K562 (cell line): ENCODE measurements around the gene ZBTB22. TPM values are rescaled to one million over a fixed set of nuclear protein-coding genes. Genes with fewer than 3 reads are reported as not detected.

ENCODE experiments used
- BRD9 ChIP-seq: fragments of 450-650 bp; IDR thresholded peaks from 2 replicates; pipeline ENCODE4 v1.6.1; 2018; ENCODE audit warnings: low read depth; ENCODE audit not compliant: partially characterized antibody
- CHD1 ChIP-seq: fragments of 200-600 bp; sonication (generic); IDR thresholded peaks from one replicate; pipeline ENCODE4 v1.6.1; 2012; ENCODE audit warnings: mild to moderate bottlenecking, moderate library complexity, low read length, inconsistent platforms
- PTTG1 ChIP-seq: fragments of 450-650 bp; IDR thresholded peaks from 2 replicates; pipeline ENCODE4 v1.6.1; 2016; ENCODE audit warnings: low read depth, mild to moderate bottlenecking, missing genetic modification characterization, missing compliant biosample characterization
- RBM15 ChIP-seq: fragments of 200-400 bp; formaldehyde crosslinking; IDR thresholded peaks from 2 replicates; pipeline ENCODE4 v1.6.1; 2018; ENCODE audit warnings: mild to moderate bottlenecking, low read length, moderate library complexity; ENCODE audit not compliant: insufficient read depth
- SRSF1 ChIP-seq: fragments of 200-400 bp; formaldehyde crosslinking; IDR thresholded peaks from 2 replicates; pipeline ENCODE4 v1.6.1; 2017; ENCODE audit warnings: mild to moderate bottlenecking, low read depth, low read length, moderate library complexity
- TEAD1 ChIP-seq, 2 experiments: fragments of 450-650 bp in 1 of 2; sonication (generic) in 1 of 2; formaldehyde crosslinking; IDR thresholded peaks; 2 replicates each; pipeline versions ENCODE4 v1.4.0 to v1.8.0; 2020 to 2022; ENCODE audit warnings: mild to moderate bottlenecking in 2 of 2, missing genetic modification reagents in 1 of 2
- VEZF1 ChIP-seq: fragments of 200-800 bp; sonication (Bioruptor generic); IDR thresholded peaks from 2 replicates; pipeline ENCODE4 v1.6.1; 2017; ENCODE audit warnings: missing genetic modification characterization, missing compliant biosample characterization
- ZBTB43 ChIP-seq: sonication (generic); formaldehyde crosslinking; IDR thresholded peaks from 2 replicates; pipeline ENCODE4 v1.8.0; 2023; ENCODE audit warnings: mild to moderate bottlenecking, missing genetic modification reagents
- ZNF197 ChIP-seq: fragments of 200-800 bp; sonication (Bioruptor generic); IDR thresholded peaks from 2 replicates; pipeline ENCODE4 v1.6.1; 2016; ENCODE audit warnings: low read depth, missing genetic modification characterization, missing compliant biosample characterization
- ZNF592 ChIP-seq: fragments of 450-650 bp; IDR thresholded peaks from 2 replicates; pipeline ENCODE4 v1.6.1; 2017; ENCODE audit warnings: antibody characterized with exemption, mild to moderate bottlenecking
- polyA plus RNA-seq, 8 experiments: library from polyadenylated mRNA; depleted of rRNA in 4 of 8; stranded (reverse) in 5 of 8; unstranded in 3 of 8; fragments of >200 nt; fragmentation: Nextera tagmentation in 2 of 8; fragmentation: Illumina TruSeq in 1 of 8; extraction: Ambion mirVana in 2 of 8; extraction: Trizol in 1 of 8; gene quantifications; 2 replicates each; pipeline versions ENCODE4 v1.2.1 to v1.2.3, GENCODE V29; 2011 to 2014; ENCODE audit warnings: inconsistent platforms in 1 of 8, missing spikeins in 1 of 8
- total RNA-seq, 7 experiments: library from RNA; depleted of rRNA in 6 of 7; stranded (reverse); fragments of >200 nt in 6 of 7; fragmentation: Illumina TruSeq in 2 of 7; extraction: Trizol in 2 of 7; gene quantifications; 2 replicates each; pipeline versions ENCODE4 v1.2.1 to v1.2.3, GENCODE V29; 2011 to 2021; ENCODE audit warnings: low replicate concordance in 1 of 7
- TF ChIP-seq, protein P1 (sequence below), 2 experiments: fragments of 450-650 bp; IDR thresholded peaks; 2 replicates each; pipeline ENCODE4 v1.6.1; 2018; ENCODE audit warnings: mild to moderate bottlenecking in 2 of 2, low read depth in 1 of 2; ENCODE audit not compliant: partially characterized antibody in 2 of 2
- TF ChIP-seq, protein P2 (sequence below): IDR thresholded peaks from 2 replicates; pipeline ENCODE4 v1.6.1; 2016; ENCODE audit warnings: missing genetic modification characterization, missing compliant biosample characterization

The ZBTB22 gene
- total and polyA plus RNA-seq, 9 of the 15 experiments (the other 6 are each of a cell fraction or from before 2014, with no cell fraction given), result 0.21 to 11.9 (median 7.1) TPM

DNA sequence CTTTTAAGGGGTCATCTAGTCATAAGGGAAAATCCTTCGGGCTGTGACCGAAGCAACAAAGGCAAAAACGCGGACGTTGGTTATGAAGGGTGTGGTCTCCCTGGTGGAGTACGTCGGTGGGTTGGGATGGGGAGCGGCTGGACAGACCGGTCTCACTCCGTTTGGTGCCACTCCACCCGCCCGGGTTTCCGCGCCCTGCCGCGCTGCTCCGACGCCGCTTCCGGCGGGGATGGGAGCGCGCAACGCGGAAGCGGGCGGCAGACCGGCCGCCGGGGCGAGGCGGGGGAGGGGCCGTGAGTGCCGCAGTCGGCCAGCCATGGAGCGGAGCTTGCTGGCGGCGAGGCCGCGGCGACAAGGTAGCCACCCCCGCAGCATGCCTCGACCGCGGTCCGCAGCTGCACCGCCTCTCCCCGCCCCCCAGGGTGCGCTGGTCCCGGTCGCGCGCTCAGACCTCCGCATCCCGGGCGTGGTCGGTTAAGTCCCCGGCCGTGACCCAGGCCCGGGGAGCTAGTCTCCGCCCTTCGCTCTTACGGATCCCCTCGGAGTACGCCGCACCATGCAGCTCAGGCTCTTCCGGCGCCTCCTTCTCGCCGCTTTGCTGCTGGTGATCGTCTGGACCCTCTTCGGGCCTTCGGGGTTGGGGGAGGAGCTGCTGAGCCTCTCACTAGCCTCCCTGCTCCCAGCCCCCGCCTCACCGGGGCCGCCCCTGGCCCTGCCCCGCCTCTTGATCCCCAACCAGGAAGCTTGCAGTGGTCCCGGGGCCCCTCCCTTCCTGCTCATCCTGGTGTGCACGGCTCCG is 40.5 kb downstream of the ZBTB22 start, which contains the start of gene B3GALT4 (continued):
- TF ChIP-seq RBM15 (no peak), ZNF197 (CRISPR knock-in tag) (peak; percentile 62), VEZF1 (CRISPR knock-in tag) (peak; percentile 83), ZBTB43 (CRISPR knock-in tag) (no peak), PTTG1 (tag) (no peak), BRD9 (no peak), TEAD1 (CRISPR knock-in tag; IDR thresholded peaks at IDR 0.05) (peak; percentile 77 to 82; a peak in 3 of 4 replicates), CHD1 (no peak), ZNF592 (peak; percentile 88), SRSF1 (no peak)
- TF ChIP-seq, protein P1, sequence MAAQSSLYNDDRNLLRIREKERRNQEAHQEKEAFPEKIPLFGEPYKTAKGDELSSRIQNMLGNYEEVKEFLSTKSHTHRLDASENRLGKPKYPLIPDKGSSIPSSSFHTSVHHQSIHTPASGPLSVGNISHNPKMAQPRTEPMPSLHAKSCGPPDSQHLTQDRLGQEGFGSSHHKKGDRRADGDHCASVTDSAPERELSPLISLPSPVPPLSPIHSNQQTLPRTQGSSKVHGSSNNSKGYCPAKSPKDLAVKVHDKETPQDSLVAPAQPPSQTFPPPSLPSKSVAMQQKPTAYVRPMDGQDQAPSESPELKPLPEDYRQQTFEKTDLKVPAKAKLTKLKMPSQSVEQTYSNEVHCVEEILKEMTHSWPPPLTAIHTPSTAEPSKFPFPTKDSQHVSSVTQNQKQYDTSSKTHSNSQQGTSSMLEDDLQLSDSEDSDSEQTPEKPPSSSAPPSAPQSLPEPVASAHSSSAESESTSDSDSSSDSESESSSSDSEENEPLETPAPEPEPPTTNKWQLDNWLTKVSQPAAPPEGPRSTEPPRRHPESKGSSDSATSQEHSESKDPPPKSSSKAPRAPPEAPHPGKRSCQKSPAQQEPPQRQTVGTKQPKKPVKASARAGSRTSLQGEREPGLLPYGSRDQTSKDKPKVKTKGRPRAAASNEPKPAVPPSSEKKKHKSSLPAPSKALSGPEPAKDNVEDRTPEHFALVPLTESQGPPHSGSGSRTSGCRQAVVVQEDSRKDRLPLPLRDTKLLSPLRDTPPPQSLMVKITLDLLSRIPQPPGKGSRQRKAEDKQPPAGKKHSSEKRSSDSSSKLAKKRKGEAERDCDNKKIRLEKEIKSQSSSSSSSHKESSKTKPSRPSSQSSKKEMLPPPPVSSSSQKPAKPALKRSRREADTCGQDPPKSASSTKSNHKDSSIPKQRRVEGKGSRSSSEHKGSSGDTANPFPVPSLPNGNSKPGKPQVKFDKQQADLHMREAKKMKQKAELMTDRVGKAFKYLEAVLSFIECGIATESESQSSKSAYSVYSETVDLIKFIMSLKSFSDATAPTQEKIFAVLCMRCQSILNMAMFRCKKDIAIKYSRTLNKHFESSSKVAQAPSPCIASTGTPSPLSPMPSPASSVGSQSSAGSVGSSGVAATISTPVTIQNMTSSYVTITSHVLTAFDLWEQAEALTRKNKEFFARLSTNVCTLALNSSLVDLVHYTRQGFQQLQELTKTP (IDR thresholded peaks at IDR 0.05; ENCODE audit: low read depth in 1 of 2, partially characterized antibody in 2 of 2), result no peak
- TF ChIP-seq, protein P2, sequence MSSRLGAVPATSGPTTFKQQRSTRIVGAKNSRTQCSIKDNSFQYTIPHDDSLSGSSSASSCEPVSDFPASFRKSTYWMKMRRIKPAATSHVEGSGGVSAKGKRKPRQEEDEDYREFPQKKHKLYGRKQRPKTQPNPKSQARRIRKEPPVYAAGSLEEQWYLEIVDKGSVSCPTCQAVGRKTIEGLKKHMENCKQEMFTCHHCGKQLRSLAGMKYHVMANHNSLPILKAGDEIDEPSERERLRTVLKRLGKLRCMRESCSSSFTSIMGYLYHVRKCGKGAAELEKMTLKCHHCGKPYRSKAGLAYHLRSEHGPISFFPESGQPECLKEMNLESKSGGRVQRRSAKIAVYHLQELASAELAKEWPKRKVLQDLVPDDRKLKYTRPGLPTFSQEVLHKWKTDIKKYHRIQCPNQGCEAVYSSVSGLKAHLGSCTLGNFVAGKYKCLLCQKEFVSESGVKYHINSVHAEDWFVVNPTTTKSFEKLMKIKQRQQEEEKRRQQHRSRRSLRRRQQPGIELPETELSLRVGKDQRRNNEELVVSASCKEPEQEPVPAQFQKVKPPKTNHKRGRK (tag), result no peak
